SK-N-SH treated with all-trans-retinoic acid at 6 μM for 48 hours (cell line): ENCODE data around the gene CTR9.
A peak's percentile ranks its signal among the peaks of the same experiment; 100 is the strongest.

Experiments used
- ATAC-seq: fragments of 200-7000 bp; cut with Tn5 transposase; 3 replicates; pipeline ENCODE4 v1.9.1; 2020; ENCODE audit warnings: mild to moderate bottlenecking, moderate library complexity
- ARNTL ChIP-seq: fragments of 450-650 bp; formaldehyde crosslinking; IDR thresholded peaks from 2 replicates; pipeline ENCODE4 v1.5.0; 2020; ENCODE audit warnings: low read depth, mild to moderate bottlenecking, moderate library complexity, borderline replicate concordance
- BACH2 ChIP-seq: fragments of 250-450 bp; sonication (Bioruptor Pico); IDR thresholded peaks from 2 replicates; pipeline ENCODE4 v1.9.0; 2021; ENCODE audit warnings: mild to moderate bottlenecking, borderline replicate concordance
- CSDC2 ChIP-seq: fragments of 250-450 bp; sonication (Bioruptor Pico); IDR thresholded peaks from 2 replicates; pipeline ENCODE4 v1.5.0; 2020; ENCODE audit warnings: mild to moderate bottlenecking, moderate library complexity
- GLIS3 ChIP-seq: fragments of 250-450 bp; sonication (Bioruptor Pico); IDR thresholded peaks from 2 replicates; pipeline ENCODE4 v1.5.0; 2020; ENCODE audit warnings: mild to moderate bottlenecking, moderate library complexity
- ISL1 ChIP-seq: fragments of 250-450 bp; sonication (Bioruptor Pico); IDR thresholded peaks from 2 replicates; pipeline ENCODE4 v2.1.2; 2022; ENCODE audit warnings: mild to moderate bottlenecking, moderate library complexity
- OSR1 ChIP-seq: fragments of 250-450 bp; sonication (Bioruptor Pico); IDR thresholded peaks from 2 replicates; pipeline ENCODE4 v1.8.0; 2022; ENCODE audit warnings: moderate library complexity, mild to moderate bottlenecking, inconsistent platforms
- PPARA ChIP-seq: fragments of 250-450 bp; sonication (Bioruptor Pico); IDR thresholded peaks from 2 replicates; pipeline ENCODE4 v1.5.0; 2020; ENCODE audit warnings: mild to moderate bottlenecking, borderline replicate concordance
- SNAI2 ChIP-seq: fragments of 250-450 bp; sonication (Bioruptor Pico); IDR thresholded peaks from 2 replicates; pipeline ENCODE4 v1.5.0; 2020; ENCODE audit warnings: mild to moderate bottlenecking, moderate library complexity
- TCF4 ChIP-seq: fragments of 250-450 bp; sonication (Bioruptor Pico); IDR thresholded peaks from 2 replicates; pipeline ENCODE4 v1.8.0; 2021; ENCODE audit warnings: mild to moderate bottlenecking, moderate library complexity, borderline replicate concordance
- TOX ChIP-seq: fragments of 250-450 bp; sonication (Bioruptor Pico); IDR thresholded peaks from 2 replicates; pipeline ENCODE4 v1.8.0; 2021; ENCODE audit warnings: mild to moderate bottlenecking, moderate library complexity, borderline replicate concordance
- TSHZ2 ChIP-seq: fragments of 250-450 bp; sonication (Bioruptor Pico); IDR thresholded peaks from 2 replicates; pipeline ENCODE4 v1.5.0; 2020; ENCODE audit warnings: mild to moderate bottlenecking, moderate library complexity
- ZC3H10 ChIP-seq: fragments of 250-450 bp; sonication (Bioruptor Pico); IDR thresholded peaks from 2 replicates; pipeline ENCODE4 v1.5.1; 2021; ENCODE audit warnings: mild to moderate bottlenecking, moderate library complexity
- ZFP3 ChIP-seq: fragments of 250-450 bp; sonication (Bioruptor Pico); IDR thresholded peaks from 2 replicates; pipeline ENCODE4 v1.5.0; 2020; ENCODE audit warnings: mild to moderate bottlenecking, moderate library complexity
- ZFP30 ChIP-seq: fragments of 450-650 bp; formaldehyde crosslinking; IDR thresholded peaks from 2 replicates; pipeline ENCODE4 v1.5.0; 2022; ENCODE audit warnings: mild to moderate bottlenecking, moderate library complexity
- ZNF70 ChIP-seq: fragments of 450-650 bp; formaldehyde crosslinking; IDR thresholded peaks from 2 replicates; pipeline ENCODE4 v1.5.0; 2020; ENCODE audit warnings: mild to moderate bottlenecking, moderate library complexity
- ZNF8 ChIP-seq: fragments of 450-650 bp; formaldehyde crosslinking; IDR thresholded peaks from 2 replicates; pipeline ENCODE4 v1.5.0; 2020; ENCODE audit warnings: mild to moderate bottlenecking, moderate library complexity
- TF ChIP-seq, protein P1 (sequence below): fragments of 250-450 bp; sonication (Bioruptor Pico); IDR thresholded peaks from 2 replicates; pipeline ENCODE4 v1.8.0; 2021; ENCODE audit warnings: low read depth, mild to moderate bottlenecking, moderate library complexity, borderline replicate concordance
- TF ChIP-seq, protein P2 (sequence below): fragments of 250-450 bp; sonication (Bioruptor Pico); IDR thresholded peaks from 2 replicates; pipeline ENCODE4 v1.5.1; 2020; ENCODE audit warnings: low read depth, mild to moderate bottlenecking, moderate library complexity

CTR9 gene

GRCh38 chr11:10746871-10747270 is 4.2 kb upstream of the CTR9 start:
- ATAC-seq, result no peak
- TF ChIP-seq SNAI2, result no peak
- no peak for TF ChIP-seq GLIS3 (CRISPR knock-in tag)
- TF ChIP-seq PPARA (CRISPR knock-in tag), result no peak
- TF ChIP-seq BACH2, result no peak
- no peak for TF ChIP-seq ARNTL (CRISPR knock-in tag)
- no peak for TF ChIP-seq ZNF70 (CRISPR knock-in tag)
- TF ChIP-seq OSR1, result no peak
- TF ChIP-seq TOX, result no peak
- TF ChIP-seq ZFP30 (CRISPR knock-in tag), result no peak
- no peak for TF ChIP-seq ZNF8 (CRISPR knock-in tag)
- TF ChIP-seq ZFP3 (CRISPR knock-in tag), result no peak

DNA sequence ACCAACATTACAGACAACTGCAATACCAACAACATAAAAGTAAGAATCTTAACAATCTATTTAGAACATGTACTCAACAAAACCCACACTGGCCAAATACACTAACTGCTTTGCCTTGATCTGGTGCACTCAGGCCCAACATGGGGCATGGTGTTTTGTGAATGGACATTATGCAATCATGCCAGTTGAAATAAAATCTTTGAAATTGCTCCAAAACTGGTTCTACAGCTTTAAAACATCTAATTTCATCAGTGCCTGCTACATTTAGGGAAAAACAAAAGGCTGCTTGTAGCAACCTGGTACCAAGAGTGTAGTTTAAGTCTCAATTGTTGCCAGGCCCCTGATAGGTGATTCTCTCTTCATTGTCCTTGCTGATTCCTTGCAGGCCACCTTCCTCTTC is 3.3 kb upstream of the CTR9 start:
- no peak for ATAC-seq
- no peak for TF ChIP-seq OSR1

GRCh38 chr11:10749476-10749875 is 1.6 kb upstream of the CTR9 start:
- ATAC-seq, result no peak

GRCh38 chr11:10751581-10751940 is 515 bp downstream of the CTR9 start:
- peak; percentile 42 for ATAC-seq
- TF ChIP-seq ISL1 (CRISPR knock-in tag) (no peak), ZFP3 (CRISPR knock-in tag) (no peak), ZC3H10 (no peak), TOX (no peak), BACH2 (no peak), ZNF70 (CRISPR knock-in tag) (no peak), OSR1 (no peak), CSDC2 (CRISPR knock-in tag) (no peak)
- TF ChIP-seq, protein P1, sequence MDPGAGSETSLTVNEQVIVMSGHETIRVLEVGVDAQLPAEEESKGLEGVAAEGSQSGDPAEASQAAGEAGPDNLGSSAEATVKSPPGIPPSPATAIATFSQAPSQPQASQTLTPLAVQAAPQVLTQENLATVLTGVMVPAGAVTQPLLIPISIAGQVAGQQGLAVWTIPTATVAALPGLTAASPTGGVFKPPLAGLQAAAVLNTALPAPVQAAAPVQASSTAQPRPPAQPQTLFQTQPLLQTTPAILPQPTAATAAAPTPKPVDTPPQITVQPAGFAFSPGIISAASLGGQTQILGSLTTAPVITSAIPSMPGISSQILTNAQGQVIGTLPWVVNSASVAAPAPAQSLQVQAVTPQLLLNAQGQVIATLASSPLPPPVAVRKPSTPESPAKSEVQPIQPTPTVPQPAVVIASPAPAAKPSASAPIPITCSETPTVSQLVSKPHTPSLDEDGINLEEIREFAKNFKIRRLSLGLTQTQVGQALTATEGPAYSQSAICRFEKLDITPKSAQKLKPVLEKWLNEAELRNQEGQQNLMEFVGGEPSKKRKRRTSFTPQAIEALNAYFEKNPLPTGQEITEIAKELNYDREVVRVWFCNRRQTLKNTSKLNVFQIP, result no peak

More at GRCh38 chr11:10749476-10749875, 1.6 kb upstream of the CTR9 start:
- TF ChIP-seq TOX (no peak), OSR1 (no peak), TSHZ2 (no peak)
- TF ChIP-seq, protein P1, result no peak

DNA sequence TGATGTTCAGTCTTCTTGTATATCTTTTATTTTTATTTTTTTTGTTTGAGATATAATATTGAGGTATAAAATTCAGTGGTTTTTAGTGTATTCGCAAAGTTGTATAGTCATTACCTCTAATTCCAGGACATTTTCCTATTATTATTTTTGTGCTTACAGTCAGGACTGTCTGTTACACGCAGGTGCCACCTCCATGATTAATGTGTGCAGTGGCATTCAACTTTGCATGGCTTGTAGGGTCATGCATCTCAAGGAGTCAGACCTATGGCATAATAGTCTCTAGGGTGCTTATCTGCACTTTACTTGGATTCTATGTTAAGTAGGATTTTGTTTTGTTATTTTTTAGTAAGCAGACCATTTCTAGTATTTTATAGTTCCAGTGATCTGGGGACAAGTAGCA is 1.0 kb downstream of the CTR9 start:
- no peak for ATAC-seq
- TF ChIP-seq TCF4 (CRISPR knock-in tag) (no peak), ARNTL (CRISPR knock-in tag) (no peak)

- TF ChIP-seq BACH2, result no peak
- no peak for TF ChIP-seq CSDC2 (CRISPR knock-in tag)
- no peak for TF ChIP-seq SNAI2
- ATAC-seq, result no peak
Measured at GRCh38 chr11:10752486-10752885, 1.4 kb downstream of the CTR9 start.

- peak; percentile 81 for ATAC-seq
Measured at GRCh38 chr11:10758957-10759356, 7.9 kb downstream of the CTR9 start.

More at GRCh38 chr11:10758957-10759356, 7.9 kb downstream of the CTR9 start:
- TF ChIP-seq, protein P2, sequence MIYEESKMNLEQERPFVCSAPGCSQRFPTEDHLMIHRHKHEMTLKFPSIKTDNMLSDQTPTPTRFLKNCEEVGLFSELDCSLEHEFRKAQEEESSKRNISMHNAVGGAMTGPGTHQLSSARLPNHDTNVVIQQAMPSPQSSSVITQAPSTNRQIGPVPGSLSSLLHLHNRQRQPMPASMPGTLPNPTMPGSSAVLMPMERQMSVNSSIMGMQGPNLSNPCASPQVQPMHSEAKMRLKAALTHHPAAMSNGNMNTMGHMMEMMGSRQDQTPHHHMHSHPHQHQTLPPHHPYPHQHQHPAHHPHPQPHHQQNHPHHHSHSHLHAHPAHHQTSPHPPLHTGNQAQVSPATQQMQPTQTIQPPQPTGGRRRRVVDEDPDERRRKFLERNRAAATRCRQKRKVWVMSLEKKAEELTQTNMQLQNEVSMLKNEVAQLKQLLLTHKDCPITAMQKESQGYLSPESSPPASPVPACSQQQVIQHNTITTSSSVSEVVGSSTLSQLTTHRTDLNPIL (CRISPR knock-in tag), result no peak
- TF ChIP-seq ZC3H10, result no peak
